Measurements from ENCODE around the gene MRI1.
A peak's percentile ranks its signal among the peaks of the same experiment; 100 is the strongest.
"Not testable (repeated sequence)": the region's sequence is repeated elsewhere in the genome, so short reads cannot be mapped to it uniquely, and the experiment has no call there.

Gene MRI1

DNA sequence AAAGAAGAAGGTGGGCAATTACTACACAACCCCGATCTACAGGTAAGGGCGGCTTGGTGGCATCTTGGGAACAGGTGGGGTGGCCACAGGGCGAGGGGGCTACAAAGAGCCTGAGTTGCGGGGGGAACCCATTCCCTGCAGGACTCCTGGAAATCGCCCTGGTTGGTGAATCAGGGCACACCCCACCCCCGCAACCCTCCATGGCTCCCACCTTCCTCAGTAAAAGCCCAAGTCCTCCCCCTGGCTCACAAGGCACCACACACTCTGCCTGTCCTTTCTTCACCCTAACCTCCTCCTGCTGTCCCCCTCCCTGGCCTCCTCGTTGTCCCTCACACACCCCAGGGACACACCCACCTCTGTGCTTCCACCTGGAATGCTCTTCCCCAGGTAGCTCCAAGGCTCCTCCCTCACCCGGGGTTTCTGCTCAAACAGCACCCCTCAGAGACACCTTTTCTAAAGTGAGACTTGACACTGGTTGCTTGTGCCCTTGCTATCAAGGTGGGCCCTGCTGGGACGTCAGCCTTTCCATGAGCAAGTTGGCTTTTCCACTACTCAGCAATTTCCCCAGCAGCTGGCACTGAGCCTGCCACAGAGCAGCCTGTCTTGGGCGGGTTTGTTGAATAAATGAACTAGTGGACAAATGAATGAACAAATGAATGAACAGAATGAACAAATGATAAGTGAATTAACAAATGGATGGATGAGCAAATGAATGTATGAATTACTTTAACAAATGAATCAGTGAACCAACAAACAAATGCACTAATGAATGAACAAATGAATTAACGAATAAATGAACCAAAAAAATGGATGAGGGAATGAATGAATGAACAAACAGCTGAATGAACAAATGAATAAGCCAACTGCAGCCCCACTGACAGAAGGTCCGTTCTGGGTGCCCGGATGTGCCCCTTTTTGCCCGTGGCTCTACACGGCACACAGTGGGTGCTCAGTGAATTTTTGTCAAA is 6.2 kb upstream of the MRI1 start:
- FAIRE-seq = no peak
- DNase-seq (ENCODE audit: insufficient read length, low spot score) = no peak

DNA sequence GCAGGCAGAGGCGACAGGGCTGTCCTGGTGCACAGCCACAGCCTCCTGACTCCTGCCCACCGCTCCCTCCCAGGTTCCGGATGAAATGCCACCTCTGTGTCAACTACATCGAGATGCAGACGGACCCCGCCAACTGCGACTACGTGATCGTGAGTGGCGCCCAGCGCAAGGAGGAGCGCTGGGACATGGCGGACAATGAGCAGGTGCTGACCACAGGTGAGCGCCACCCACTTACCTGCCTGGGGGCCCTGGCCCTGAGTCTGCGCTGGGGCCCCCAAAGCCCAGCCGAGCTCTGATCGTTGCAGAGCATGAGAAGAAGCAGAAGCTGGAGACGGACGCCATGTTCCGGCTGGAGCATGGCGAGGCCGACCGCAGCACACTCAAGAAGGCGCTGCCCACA is 5.5 kb upstream of the MRI1 start:
- FAIRE-seq (no peak), DNase-seq (ENCODE audit: insufficient read length, low spot score) (no peak)

DNA sequence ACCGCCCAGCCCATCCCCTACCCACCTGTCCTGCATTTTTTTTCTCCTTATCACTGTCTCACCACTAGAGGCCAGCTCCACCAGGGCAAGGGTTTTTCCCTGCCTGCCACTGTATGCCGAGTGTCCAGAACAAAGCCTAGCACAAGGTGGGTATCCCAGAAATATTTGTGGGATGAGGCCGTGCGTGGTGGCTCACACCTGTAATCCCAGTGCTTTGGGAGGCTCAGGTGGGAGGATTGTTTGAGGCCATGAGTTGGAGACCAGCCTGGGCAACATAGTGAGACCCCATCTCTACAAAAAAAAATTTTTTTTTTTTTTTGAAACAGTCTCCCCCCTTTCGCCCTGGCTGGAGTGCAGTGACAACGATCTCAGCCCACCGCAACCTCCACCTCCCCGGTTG is 2.9 kb upstream of the MRI1 start:
- DNase-seq (ENCODE audit: insufficient read length, low spot score) (no peak), FAIRE-seq (no peak)

DNA sequence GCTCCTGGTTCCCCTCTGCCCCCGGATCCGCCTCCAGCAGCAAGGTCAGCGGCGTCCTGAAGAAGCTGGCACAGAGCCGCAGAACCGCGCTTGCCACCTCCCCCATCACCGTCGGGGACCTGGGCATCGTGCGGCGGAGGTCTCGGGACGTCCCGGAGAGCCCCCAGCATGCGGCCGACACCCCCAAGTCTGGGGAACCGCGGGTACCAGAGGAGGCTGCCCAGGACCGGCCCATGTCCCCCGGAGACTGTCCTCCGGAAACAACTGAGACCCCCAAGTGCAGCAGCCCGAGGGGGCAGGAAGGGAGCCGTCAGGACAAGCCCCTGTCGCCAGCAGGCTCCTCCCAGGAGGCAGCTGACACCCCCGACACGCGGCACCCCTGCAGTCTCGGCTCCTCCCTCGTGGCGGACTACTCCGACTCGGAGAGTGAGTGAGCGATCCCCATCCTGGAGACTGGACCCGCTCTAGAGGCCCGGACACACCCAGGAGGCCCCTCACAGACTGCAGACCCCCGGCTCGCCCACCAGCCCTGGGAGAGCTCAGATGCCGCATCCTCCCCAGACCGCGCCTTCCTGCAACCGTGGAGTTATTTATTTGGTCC is 1.6 kb upstream of the MRI1 start:
- no peak for FAIRE-seq
- DNase-seq (ENCODE audit: insufficient read length, low spot score) = no peak

DNA sequence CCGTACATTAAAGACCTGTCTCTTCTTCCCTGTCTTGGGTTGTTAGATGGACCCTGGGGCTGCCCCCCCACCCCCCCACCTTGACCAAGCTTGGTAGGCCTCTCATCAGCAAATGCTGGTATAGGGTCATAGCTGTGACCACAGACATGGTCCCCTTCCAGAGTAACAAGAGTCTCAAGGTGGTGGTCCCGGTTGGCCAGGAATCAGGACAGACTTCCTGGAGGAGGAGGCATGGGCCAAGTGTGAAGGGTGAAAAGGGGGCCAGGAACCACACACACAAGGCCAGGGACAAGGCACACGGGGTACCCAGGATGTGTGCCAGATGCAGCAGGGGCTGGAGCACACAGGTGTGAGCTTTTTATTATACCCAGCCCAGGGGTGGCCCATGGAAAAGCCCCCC is 1.1 kb upstream of the MRI1 start:
- DNase-seq (ENCODE audit: insufficient read length, low spot score) (no peak), FAIRE-seq (no peak)

DNA sequence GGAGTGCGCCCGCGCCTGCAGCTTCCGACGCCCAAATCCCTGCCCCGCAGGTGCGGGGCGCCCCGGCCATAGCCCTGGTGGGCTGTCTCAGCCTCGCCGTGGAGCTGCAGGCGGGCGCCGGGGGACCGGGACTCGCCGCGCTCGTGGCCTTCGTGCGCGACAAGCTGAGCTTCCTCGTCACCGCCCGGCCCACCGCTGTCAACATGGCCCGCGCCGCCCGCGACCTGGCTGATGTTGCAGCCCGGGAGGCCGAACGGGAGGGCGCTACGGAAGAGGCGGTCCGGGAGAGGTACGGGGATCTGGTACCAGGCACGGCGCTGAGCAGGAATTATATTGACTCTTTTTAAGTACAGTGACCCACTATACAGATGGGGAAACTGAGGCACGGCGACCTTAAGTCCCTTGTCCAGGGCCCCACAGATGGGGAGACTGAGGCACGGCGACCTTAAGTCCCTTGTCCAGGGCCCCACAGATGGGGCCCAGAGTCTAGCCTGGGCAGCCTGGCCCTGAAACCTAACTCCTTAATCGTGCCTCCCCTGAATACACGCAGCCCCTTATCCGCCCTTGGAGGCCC is 586 bp downstream of the MRI1 start:
- DNase-seq (ENCODE audit: insufficient read length, low spot score) (peak; percentile 65), FAIRE-seq (no peak)

DNA sequence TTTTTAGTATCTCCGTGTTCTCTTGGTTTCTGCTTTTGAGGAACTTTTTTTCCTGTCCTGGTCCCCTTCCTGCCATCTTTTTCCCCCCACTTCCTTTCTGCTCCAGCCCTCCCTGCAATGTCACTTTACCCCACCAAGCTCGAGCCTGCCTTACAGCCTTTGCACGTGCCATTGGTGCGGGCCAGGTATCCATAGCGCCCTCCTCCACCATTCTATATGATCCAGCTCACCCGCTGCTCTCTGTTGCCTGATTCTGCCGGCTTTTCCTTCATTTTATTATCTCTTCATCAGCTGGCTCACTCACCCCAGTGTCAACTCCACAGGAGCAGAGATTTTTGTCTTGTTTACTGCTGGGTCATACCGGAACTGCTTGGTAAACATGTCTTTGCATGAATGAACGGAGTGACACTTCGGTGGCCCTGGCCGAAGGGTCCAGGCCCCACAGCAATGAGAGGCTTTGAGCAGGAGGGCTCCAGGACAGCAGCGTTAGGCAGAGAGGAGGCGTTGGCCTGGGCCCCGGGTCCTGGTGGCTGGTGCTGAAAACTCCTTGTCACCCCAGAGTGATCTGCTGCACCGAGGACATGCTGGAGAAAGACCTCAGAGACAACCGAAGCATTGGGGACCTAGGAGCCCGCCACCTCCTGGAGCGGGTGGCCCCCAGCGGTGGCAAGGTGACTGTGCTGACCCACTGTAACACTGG is 1.2 kb downstream of the MRI1 start:
- FAIRE-seq = no peak
- DNase-seq (ENCODE audit: insufficient read length, low spot score) = no peak

DNA sequence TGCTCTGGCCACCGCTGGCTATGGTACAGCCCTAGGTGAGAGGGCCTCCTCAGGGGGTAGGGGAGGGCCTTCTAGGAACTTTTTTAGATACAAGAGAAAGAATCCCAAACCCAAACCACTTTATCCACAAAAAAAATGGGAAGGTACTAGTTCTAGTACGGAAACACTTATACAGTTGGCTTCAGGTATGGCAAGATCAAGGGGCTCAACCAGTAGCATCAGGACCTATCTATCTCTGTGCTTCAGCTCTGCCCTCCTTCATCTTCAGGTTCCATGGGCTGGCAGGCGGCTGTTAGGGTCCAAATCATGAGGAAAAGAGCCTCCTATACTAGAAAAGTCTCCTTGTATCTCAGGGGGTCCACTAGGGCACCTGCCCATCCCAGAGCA is 1.8 kb downstream of the MRI1 start:
- no peak for FAIRE-seq
- no peak for DNase-seq (ENCODE audit: insufficient read length, low spot score)

DNA sequence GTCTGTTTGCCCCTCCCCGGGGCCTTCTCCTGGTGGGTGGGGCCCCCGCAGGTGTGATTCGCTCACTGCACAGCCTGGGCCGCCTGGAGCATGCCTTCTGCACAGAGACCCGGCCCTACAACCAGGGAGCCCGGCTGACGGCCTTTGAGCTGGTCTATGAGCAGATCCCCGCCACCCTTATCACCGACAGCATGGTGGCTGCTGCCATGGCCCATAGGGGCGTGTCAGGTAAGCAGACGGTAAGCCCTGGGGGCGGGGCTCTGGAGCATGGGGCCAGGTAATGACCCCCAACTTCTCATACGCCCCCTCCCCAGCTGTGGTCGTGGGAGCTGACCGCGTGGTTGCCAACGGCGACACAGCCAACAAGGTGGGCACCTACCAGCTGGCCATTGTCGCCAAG is 4.2 kb downstream of the MRI1 start:
- no peak for FAIRE-seq
- DNase-seq (ENCODE audit: insufficient read length, low spot score) = no peak

DNA sequence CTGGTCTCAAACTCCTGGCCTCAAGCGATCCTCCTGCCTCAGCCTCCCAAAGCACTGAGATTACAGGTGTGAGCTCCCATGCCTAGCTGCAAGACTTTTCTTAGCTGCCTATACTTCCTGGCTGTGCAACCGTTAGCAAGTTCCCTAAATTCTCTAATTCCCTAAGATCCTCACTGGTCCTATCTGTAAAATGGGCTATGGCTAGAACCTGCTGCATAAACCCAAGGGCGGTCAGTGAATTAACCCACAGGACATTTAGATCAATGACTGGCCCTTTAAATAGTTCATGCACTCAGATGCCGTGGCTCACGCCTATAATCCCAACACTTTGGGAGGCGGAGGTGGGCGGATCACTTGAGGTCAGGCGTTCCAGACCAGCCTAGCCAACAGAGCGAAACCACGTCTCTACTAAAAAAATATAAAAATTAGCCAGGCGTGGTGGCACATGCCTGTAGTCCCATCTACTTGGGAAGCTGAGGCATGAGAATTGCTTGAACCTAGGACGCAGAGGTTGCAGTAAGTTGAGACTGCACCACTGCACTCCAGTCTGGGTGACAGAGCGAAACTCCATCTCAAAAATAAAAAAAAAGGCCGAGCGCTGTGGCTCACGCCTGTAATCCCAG is 5.8 kb downstream of the MRI1 start:
- FAIRE-seq (no peak), DNase-seq (ENCODE audit: insufficient read length, low spot score) (no peak)

DNA sequence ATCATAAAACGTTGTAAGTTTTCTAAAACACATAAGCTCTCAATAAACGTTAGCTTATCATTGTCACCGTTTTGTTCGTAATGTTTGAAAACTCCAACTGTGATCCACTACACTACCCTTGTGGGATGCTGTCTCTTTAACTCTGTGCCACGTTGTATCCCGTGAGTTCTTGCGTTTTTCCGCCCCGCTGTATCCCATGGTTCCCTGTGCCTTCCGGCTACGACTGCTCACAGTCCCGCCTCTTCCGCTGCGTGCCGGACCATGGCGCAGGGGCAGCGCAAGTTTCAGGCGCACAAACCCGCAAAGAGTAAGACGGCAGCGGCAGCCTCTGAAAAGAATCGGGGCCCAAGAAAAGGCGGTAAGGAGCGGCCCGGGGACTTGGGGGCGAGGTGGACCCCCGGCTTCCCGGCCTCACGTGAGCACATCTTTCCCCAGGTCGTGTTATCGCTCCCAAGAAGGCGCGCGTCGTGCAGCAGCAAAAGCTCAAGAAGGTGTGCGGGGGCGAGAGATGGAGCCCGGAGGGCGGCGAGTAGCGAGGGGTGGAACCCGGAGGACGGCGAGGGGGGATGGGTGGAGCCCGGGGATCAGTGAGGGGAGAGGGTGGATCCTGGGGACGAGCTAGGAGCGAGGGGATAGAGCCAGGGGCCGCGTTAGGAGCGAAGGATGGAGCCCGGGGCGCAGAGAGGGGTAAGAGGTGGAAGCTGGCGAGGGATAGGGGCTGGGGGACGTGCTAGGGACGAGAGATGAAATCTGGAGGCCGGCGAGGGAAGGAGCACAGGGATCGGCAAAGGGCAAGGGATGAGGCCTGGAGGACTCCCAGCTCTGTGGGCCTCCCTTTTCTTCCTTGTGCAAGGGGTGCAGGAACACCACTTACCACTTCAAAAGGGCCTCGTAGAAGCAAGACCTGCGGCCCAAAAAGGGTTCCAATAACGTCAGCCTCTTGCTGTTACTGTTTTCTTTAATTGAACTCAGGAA is 10.2 kb downstream of the MRI1 start, which contains the start of gene C19orf53:
Gene C19orf53 (plus strand): TSS at position 240 of the 975 bp plus-strand sequence. CDS start 22 bp downstream, at position 262.
- FAIRE-seq (peak; percentile 98), DNase-seq (ENCODE audit: insufficient read length, low spot score) (peak; percentile 94)

DNA sequence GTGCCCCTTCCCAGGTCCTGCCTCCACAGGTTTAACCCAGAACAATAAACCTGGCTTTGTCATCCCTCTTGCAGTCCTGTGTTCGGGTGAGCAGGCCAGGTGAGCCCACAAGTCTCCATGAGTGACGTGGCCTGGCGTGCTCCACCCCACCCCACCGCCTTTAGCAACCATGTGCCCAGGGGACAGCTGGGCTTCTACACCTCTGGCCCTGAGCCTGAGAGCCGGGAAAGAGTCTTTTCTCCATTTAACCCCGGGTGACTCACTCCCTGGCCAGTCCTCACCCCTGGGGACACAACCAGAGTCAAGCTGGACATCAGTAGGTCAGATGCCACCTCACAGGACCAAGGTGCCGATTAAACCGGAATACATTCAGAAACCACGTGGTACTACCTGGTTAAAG is 14.1 kb downstream of the MRI1 start:
- FAIRE-seq = no peak
- no peak for DNase-seq (ENCODE audit: insufficient read length, low spot score)

DNA sequence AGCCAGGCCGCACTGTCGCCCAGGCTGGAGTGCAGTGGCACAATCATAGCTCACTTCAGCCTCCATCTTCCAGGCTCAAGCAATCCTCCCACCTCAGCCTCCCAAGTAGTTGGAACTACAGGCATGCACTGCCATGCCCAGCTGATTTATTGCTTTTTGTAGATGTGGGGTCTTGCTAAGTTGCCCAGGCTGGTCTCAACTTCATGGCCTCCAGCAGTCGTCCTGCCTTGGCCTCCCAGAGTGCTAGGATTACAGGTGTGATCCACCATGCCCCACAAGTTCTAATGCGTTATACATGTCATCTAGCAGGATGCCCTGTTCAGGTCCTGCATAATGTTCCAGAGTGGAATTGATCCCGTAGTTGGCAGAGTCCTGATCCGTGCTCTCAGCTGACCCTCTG is 14.5 kb downstream of the MRI1 start:
- DNase-seq (ENCODE audit: insufficient read length, low spot score) (no peak), FAIRE-seq (no peak)

DNA sequence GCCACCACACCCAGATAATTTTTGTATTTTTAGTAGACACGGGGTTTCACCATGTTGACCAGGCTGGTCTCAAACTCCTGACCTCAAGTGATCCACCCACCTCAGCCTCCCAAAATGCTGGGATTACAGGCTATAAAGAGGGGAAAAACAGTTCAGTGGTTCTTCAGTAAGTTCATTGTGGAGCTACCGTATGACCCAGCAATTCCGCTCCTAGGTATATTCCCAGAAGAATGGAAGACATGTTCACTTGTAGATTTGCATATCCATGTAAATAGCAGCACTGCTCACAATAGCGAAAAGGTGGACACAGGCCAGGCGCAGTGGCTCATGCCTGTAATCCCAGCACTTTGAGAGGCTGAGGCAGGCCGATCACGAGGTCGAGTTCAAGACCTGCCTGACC is 15.5 kb downstream of the MRI1 start:
- not testable (repeated sequence) for FAIRE-seq; DNase-seq (ENCODE audit: insufficient read length, low spot score)

DNA sequence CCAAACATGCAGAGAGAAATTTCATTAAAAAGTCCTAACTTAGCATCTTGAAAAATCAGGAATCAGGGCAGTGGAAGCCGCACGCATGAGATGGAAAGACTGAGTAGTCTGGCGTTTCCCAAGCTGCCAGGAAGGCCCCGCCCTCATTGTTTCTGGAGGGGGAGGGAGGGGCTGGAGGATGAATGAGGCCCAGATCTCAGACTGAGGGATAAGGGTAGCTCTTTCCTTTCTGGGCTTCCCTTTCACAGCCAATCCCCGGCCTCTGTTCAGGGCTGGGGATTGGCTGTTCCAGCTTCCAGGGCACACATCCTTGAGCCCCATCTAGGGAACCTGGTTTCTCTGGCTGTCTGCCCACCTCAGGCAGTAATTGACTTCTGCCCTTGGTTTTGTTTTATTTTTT is 17.2 kb downstream of the MRI1 start:
- no peak for FAIRE-seq
- no peak for DNase-seq (ENCODE audit: insufficient read length, low spot score)

DNA sequence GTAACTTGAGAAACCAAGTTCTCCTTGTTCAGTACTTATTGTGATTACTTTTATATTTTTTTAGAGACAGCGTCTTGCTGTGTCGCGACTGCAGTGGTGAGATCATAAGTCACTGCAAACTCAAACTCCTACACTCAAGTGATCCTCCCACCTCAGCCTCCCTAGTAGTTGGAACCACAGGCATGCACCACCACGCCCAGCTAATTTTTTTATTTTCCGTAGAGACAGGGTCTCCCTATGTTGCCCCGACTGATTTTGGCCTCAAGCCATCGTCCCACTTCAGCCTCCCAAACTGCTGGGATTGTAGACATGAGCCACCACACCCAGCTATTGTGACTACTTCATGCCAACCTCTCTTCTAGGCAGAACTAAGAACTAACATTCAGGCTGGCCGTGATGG is 18.2 kb downstream of the MRI1 start:
- no peak for FAIRE-seq
- no peak for DNase-seq (ENCODE audit: insufficient read length, low spot score)

DNA sequence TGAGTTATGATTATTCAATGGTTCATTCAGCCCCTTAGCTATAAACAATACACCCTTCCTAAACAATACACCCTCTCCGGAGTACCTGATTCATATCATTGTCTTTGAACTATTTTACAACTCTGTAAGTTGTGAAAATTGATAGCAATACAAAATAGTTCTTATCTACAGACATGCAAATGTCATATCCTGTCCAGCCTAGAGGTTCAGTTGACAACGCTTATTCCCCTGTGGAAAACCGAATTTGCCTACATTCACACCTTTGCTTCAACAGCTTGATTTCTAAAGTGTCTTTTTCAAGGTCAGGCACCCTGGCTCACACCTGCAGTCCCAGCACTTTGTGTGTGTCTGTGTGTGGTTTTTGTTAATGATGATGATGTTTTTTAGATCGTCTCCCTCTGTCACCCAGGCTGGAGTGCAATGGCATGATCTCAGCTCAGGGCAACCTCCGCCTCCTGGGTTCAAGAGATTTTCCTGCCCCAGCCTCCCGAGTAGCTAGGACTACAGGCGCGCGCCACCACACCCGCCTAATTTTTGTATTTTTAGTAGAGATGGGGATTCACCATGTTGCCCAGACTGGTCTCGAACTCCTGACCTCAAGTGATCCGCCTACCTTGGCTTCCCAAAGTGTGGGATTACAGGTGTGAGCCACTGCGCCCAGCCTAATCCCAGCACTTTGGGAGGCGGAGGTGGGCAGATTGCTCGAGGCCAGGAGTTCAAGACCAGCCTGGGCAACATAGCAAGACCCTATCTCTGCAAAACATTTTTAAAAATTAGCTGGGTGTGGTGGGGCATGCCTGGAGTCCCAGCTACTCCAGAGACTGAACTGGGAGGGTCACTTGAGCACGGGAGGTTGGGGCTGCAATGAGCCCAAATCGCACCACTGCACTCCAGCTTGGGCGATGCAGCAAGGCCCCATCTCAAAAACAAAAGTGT is 19.5 kb downstream of the MRI1 start:
- FAIRE-seq (peak; percentile 67), DNase-seq (ENCODE audit: insufficient read length, low spot score) (no peak)

DNA sequence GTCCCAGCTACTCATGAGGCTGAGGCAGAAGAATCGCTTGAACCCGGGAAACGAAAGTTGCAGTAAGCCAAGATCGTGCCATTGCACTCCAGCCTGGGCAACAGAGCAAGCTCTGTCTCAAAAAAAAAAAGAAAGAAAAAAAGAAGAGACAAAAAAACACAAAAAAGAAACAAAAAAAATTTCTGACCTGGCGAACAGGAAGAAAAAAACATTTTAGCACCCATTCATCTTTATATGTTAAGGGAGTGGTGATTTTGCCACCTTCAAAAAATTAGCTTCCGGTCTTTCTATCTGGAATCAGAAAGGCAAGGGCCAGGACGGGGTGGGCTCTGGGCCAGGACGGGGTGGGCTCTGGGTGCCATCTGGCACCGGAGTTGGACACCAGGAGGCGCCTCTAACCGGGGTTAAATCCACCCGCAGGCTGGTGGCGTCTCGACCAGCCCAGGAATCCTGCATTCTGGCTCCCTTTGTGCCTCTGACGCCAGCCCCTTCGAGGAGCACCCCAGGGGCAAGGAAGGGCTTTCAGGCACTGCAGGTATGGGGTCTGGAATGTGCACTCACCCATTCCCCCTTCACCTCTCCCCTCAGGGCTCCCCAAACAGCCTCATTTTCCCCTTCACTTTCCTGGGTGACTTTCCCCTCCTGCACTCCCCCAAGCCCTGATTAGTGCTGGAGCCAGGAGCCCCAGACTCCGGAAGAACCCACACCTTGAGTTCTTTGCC is 20.6 kb downstream of the MRI1 start:
- FAIRE-seq (no peak), DNase-seq (ENCODE audit: insufficient read length, low spot score) (no peak)

All from GM19239 (cell line).